HepG2 (cell line): ENCODE measurements around the gene SEMA4C. TPM values are rescaled to one million over a fixed set of nuclear protein-coding genes. Genes with fewer than 3 reads are reported as not detected.

Experiments used
- ATF7 ChIP-seq, 2 experiments: fragments of 450-650 bp in 1 of 2; sonication (generic) in 1 of 2; formaldehyde crosslinking in 1 of 2; IDR thresholded peaks; 2 replicates each; pipeline versions ENCODE4 v1.4.0 to v1.6.1; 2016 to 2020; ENCODE audit warnings: antibody characterized with exemption in 1 of 2, mild to moderate bottlenecking in 1 of 2, missing genetic modification reagents in 1 of 2
- CBX5 ChIP-seq: sonication (generic); formaldehyde crosslinking; IDR thresholded peaks from 2 replicates; pipeline ENCODE4 v1.4.0; 2020; ENCODE audit warnings: missing genetic modification reagents, borderline replicate concordance
- CHD4 ChIP-seq: fragments of 200-600 bp; sonication (generic); IDR thresholded peaks from 2 replicates; pipeline ENCODE4 v1.7.0; 2017; ENCODE audit warnings: mild to moderate bottlenecking, low read length, borderline replicate concordance
- KIAA2018 ChIP-seq: sonication (generic); formaldehyde crosslinking; IDR thresholded peaks from 2 replicates; pipeline ENCODE4 v1.5.0; 2020; ENCODE audit warnings: mild to moderate bottlenecking, missing genetic modification reagents, borderline replicate concordance
- LRRFIP1 ChIP-seq: sonication (generic); formaldehyde crosslinking; conservative IDR thresholded peaks from 2 replicates; pipeline ENCODE4 v1.4.0; 2020; ENCODE audit warnings: missing genetic modification reagents
- NR2F2 ChIP-seq: IDR thresholded peaks from 2 replicates; pipeline ENCODE4 v1.6.1; 2012; ENCODE audit warnings: low read depth, inconsistent platforms, borderline replicate concordance
- PHF20 ChIP-seq: sonication (generic); formaldehyde crosslinking; IDR thresholded peaks from 2 replicates; pipeline ENCODE4 v1.5.0; 2020; ENCODE audit warnings: mild to moderate bottlenecking, missing genetic modification reagents
- TMF1 ChIP-seq: sonication (generic); formaldehyde crosslinking; IDR thresholded peaks from 2 replicates; pipeline ENCODE4 v1.8.1; 2022; ENCODE audit warnings: low read depth, missing genetic modification reagents
- TOE1 ChIP-seq: sonication (generic); formaldehyde crosslinking; IDR thresholded peaks from 2 replicates; pipeline ENCODE4 v1.4.0; 2020; ENCODE audit warnings: mild to moderate bottlenecking, missing genetic modification reagents
- ZC3H4 ChIP-seq: sonication (generic); formaldehyde crosslinking; IDR thresholded peaks from 2 replicates; pipeline ENCODE4 v1.4.0; 2020; ENCODE audit warnings: missing genetic modification reagents, borderline replicate concordance
- ZNF234 ChIP-seq: sonication (generic); formaldehyde crosslinking; conservative IDR thresholded peaks from 2 replicates; pipeline ENCODE4 v1.5.1; 2020; ENCODE audit warnings: mild to moderate bottlenecking, missing genetic modification reagents
- ZNF34 ChIP-seq: sonication (generic); formaldehyde crosslinking; IDR thresholded peaks from 2 replicates; pipeline ENCODE4 v1.4.0; 2020; ENCODE audit warnings: mild to moderate bottlenecking, missing genetic modification reagents, borderline replicate concordance
- ZSCAN30 ChIP-seq: sonication (generic); formaldehyde crosslinking; IDR thresholded peaks from 2 replicates; pipeline ENCODE4 v1.5.0; 2020; ENCODE audit warnings: mild to moderate bottlenecking, missing genetic modification reagents
- polyA plus RNA-seq, 8 experiments: library from polyadenylated mRNA; depleted of rRNA in 3 of 8; stranded (reverse) in 7 of 8; unstranded in 1 of 8; fragments of >200 nt; fragmentation: Illumina TruSeq in 4 of 8; extraction: Trizol in 4 of 8; gene quantifications; 2 replicates each; pipeline versions ENCODE4 v1.2.1 to v1.2.3, GENCODE V29; 2011 to 2016; ENCODE audit warnings: low read depth in 4 of 8, missing spikeins in 1 of 8, mixed read lengths in 1 of 8; ENCODE audit not compliant: insufficient read depth in 1 of 8
- total RNA-seq, 5 experiments: library from RNA; depleted of rRNA; stranded (reverse); fragments of >200 nt; fragmentation: Illumina TruSeq; extraction: Trizol; gene quantifications; 2 replicates each; pipeline ENCODE4 v1.2.3, GENCODE V29; 2016; ENCODE audit warnings: low read depth in 1 of 5
- TF ChIP-seq, protein P1 (sequence below): IDR thresholded peaks from 2 replicates; pipeline ENCODE4 v1.6.1; 2016; ENCODE audit warnings: missing compliant biosample characterization, missing genetic modification reagents, borderline replicate concordance

The SEMA4C gene
- total and polyA plus RNA-seq, 2 of the 13 experiments (the other 11 are each of a cell fraction or from before 2014, with no cell fraction given): 25.9 to 46.6 TPM

DNA sequence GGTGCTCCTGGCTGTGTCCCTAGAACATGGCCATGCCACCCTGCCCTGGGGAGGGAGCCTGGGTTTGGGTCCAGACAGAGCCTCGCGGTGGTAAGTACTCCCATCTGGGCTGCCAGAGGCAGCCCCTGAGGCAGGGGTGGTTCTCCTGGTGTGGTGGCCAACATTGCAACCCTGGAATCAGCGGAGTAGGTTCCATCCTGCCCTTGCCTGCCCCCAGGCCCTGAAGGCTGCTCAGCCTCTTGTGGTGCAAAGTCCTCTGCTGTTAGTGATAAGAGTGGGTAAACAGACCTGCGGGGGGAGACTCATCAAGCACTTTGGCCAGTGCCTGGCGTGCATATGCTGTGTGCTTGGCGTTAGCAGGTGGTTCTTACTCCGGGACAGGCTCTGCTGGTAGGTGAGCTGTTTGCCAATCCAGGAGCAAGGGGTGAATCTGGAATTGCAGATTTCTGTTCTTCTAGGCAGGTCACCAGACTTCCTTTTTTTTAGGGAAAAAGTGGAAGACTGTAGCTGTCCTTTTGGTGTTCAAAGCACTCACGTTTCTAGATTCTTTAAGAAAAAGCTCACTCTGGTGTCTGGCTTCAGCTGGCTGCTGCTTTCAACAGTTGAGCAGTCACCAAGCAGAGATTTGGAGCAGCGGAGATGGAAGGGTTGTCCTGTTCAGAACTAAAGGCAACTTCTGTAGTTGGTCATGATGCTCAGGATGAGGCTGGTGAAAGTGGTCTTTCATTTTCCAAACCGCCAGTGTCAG is 50.6 kb downstream of the SEMA4C start (continued):
- TF ChIP-seq KIAA2018 (no peak), ZSCAN30 (peak; percentile 97), NR2F2 (0 out of 2 replicates have a peak, but pooled peaks have one; percentile 66), ZC3H4 (CRISPR knock-in tag) (no peak; the same call in 1 of the 2 replicates), CHD4 (0 out of 2 replicates have a peak, but pooled peaks have one; percentile 38), LRRFIP1 (CRISPR knock-in tag) (no peak), ZNF34 (CRISPR knock-in tag) (no peak), PHF20 (CRISPR knock-in tag) (peak; percentile 40; the same call in 1 of the 2 replicates), TOE1 (CRISPR knock-in tag) (no peak), CBX5 (peak; percentile 96), TMF1 (CRISPR knock-in tag) (no peak; the same call in 1 of the 2 replicates), ATF7 (IDR thresholded peaks at IDR 0.05) (no peak), ATF7 (CRISPR knock-in tag; IDR thresholded peaks at IDR 0.05) (peak; percentile 54; the same call in 1 of the 2 replicates), ZNF234 (no peak; the same call in 1 of the 2 replicates)
- TF ChIP-seq, protein P1, sequence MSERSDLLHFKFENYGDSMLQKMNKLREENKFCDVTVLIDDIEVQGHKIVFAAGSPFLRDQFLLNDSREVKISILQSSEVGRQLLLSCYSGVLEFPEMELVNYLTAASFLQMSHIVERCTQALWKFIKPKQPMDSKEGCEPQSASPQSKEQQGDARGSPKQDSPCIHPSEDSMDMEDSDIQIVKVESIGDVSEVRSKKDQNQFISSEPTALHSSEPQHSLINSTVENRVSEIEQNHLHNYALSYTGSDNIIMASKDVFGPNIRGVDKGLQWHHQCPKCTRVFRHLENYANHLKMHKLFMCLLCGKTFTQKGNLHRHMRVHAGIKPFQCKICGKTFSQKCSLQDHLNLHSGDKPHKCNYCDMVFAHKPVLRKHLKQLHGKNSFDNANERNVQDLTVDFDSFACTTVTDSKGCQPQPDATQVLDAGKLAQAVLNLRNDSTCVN: peak; percentile 79
